T-helper 22 cell (primary cell): ENCODE measurements around the gene SEMA5A.

Experiments
- DNase-seq: peaks from one replicate; pipeline ENCODE4 v3.0.0-alpha.2; 2020; ENCODE audit warnings: low read depth

The SEMA5A gene

DNA sequence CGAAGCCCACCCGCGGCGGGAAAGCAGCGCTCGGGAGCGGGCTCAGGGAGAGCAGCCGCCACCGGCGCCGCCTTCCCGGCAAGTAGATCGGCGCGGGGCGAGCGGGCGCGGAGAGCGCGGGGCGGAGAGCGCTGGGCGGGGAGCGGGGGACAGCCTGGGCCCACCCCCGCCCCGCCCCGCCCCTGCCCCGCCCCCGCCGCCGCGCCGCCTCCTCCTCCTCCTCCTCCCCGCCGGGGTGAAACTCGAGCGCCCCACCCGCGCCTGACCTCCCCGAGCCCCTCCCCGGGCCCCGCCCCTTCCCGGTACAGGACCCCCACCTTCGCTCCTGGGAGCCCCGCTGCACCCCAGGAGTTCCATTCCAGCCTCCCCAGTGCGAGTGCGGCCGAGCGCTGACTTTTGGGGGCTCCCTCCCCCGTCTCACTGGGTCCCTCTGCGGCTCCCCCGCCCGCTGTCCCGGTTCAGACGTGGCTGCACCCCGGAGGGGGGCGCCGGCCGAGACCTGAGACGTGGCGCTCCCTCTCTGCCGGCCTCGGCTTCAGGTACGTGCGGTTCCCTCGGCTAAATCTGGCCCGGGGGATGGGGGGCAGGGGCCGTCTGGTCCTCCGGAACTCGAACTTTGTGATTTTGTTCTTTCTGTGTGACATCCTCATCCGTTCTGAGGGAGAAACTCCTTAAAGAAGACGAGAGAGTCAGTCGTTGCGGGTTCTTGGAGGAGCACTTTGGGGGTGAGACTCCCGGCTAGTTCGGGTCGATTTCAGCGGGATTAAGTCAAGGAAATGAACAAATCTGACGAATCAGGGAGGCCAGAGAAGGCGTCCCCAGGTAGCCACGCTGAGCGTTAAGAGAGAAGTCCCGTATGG, at the start of gene SEMA5A:
Gene SEMA5A, minus strand, starts transcription at position 84 of the 860 bp plus-strand sequence. CDS start 166,129 bp downstream, outside the sequence.
- DNase-seq, result peak; percentile 50

DNA sequence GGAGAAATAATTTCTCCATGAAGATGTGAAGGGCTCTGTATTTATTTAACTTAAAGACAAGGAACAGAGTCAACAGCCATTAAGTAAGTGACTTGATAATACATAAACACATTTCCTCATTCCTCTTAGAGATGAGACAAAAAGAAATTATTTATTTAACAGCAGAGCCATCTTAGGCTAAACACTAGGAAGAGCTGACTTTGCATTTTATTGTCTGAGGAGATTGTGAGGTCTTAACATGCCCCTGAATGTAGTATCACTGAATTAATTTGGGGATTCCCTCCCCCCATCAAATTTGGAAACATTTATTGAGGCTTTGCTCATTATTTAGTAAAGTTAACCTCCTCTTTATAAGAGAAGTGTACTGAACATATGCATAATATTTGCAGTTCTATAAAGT, 49.0 kb upstream of the SEMA5A start:
- no peak for DNase-seq

GRCh38 chr5:9589049-9589835, 43.4 kb upstream of the SEMA5A start:
- no peak for DNase-seq

DNA sequence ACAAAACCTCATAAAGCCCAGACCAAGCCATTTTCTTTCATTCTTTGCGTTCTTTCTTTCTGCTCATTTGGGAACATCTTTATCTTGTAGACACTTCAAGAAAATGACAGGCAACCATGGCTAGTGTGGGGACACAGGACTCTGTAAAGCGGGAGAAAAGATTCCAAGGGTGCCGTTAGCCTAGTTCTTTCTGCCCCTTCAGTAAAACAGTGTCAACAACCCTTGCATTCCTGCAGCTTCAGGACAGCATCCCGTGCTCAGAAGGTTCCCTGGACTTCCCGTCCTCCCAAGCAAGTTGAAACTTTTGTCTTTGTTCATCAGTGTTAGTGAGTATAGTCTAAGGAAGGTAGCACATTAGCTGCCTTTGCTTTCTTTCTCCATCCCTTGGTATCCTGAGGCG, 42.4 kb upstream of the SEMA5A start:
- DNase-seq, result no peak

- no peak for DNase-seq
Measured at GRCh38 chr5:9587135-9587534, 41.3 kb upstream of the SEMA5A start.

GRCh38 chr5:9582406-9582805, 36.5 kb upstream of the SEMA5A start:
- DNase-seq, result no peak

DNA sequence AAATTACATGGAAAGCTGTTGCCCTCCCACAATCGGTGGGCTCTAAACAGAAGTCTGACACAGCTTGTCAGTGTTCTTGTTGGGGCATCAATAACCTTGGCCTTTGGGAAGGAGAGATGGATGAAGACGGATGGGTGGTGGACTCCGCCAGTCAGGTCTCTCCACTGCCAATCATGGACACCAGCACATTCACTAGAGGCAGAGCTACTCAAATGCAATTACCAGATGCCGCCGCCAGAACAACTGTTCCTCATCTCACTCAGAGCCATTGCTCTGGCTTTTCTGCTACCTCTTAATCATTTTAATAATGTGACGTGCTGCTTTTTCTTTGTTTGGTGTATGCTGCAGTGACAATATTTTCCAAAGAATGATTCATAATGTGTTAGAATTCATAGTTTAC, 27.9 kb upstream of the SEMA5A start:
- no peak for DNase-seq

DNA sequence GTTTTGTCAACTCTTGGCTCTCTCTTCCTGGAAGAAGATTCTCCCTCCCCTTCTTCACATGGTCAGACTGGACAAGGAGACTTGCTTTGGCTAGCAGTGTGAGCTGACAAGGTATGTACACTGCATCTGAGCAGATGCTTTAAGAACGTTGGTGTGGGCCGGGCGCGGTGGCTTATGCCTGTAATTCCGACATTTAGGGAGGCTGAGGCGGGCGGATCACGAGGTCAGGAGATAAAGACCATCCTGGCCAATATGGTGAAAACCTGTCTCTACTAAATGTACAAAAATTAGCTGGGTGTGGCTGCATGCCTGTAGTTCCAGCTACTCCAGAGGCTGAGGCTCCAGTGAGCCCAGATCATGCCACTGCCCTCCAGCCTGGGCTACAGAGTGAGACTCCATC, 26.4 kb upstream of the SEMA5A start:
- no peak for DNase-seq

DNA sequence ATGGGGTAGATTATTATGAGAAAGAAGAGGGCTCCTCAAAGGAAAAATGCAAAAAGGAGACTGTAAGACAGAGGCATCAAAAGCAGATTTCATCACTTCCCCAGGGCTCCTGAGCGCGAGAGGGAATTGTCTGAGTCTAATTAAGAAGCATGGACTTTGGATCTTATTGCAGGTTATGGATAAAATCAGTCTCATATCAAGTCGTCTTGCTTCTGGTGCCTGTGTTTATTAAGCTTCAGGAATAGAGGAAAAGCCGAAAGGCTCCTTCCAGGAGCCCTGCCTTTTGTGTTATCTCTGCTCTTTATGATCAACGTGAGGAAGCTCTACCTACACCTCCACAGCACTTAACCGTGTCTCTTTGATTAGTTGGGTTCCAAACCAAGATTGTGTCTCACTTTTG, 25.0 kb upstream of the SEMA5A start:
- no peak for DNase-seq

GRCh38 chr5:9567039-9567438, 21.2 kb upstream of the SEMA5A start:
- no peak for DNase-seq

DNA sequence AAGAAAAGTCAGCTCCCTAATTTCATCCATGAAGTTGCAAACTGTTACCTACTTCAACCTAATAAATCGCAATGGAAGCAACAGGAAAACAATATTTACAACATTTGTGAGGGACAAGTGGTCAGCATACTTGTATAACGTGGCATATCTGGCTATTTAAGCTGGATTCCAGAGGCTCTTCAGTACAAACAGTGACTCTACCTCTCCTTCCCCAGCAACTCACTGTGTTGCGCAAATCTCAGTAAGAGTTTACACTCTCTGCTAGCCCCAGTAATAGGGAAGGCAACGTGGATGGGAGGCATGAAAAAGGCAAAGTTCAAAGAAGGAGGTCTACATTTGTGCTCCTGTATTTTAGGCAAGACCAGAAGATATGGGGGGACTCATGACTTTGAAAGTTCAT, 18.9 kb upstream of the SEMA5A start:
- DNase-seq, result no peak

GRCh38 chr5:9562141-9562540, 16.3 kb upstream of the SEMA5A start:
- no peak for DNase-seq

DNA sequence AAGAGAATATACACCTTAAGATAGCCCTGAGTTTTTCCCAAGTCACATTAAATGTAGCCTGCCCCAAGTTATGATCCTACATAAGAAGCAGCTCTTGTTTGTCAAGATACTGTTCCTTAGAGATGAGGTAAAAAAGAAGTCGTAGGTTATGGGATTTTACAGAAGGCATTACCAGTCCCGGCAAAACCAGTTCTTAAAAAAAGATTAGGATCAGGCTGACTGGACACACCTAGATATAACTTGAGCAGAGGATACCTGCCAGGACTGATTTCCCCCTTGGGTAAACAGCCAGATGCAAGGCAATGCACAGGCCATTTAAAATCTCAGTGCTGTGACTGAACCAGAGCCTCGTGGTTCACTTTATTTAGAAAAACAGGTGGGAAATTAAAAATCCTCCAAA, 14.1 kb upstream of the SEMA5A start:
- no peak for DNase-seq

DNA sequence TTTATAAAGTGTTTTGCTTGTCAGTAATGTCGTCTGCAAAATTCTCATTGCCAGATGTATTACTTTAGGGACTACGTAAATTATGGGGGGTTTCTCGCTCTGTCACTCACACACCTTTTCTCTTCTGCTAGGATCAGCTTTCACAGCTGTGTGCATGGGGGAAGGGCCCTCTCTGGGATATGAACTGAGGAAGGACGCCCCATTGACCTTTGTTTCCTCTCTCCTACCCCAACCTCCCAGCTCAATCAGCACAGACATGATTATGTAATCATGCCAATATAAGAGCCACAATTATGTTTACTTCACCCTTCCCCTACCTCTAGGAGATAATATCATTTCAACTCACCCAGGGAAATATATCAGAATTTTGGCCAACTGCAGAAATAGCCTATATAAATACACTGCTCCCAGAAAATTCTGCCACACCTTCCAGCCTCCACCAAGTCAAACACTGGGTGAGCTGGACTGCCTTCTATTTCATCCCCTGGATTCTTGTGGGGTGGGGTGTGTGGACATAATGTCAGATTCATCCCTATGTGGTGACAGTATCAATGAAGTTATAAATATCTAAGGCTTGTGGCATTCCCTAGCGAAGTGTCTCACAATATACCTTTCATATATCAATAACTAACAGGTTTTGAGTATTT, 12.6 kb upstream of the SEMA5A start:
- no peak for DNase-seq

GRCh38 chr5:9557696-9558095, 11.8 kb upstream of the SEMA5A start:
- DNase-seq, result no peak

DNA sequence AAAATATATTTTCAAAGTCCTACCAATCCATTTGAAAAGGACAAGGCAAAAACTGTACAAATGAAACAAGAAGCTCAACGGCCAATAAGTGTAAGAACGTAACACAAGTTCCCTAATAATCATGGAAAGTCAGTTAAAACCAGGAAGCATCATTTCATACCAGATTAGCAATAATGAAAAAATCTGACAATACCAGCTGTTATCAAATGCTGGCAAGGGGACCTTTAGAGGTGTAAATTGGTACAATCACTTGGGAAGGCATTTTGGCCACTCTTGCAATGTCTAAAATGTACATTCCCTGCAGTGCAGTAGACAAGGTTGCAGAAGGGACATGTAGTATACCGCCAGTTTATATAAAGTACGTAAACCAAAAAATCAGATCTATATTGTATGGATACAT, 10.1 kb upstream of the SEMA5A start:
- DNase-seq, result no peak

DNA sequence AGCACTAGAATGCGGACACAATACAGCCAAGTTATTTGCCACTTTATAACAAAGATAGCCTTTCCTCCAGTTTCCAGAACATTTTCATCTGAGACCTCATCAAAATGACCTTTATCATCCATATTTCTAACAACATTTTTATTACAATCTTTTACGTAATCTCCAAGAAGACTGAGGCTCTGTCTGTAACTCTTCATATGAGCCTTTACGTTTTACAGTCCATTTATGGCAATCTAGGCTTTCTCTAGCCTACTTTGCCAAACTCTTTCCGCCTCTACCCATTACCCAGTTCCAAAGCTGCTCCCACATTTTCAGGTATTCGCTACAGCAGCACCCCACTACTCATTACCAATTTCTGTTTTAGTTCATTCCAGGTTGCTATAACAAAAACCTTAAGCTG, 8.2 kb upstream of the SEMA5A start:
- no peak for DNase-seq

DNA sequence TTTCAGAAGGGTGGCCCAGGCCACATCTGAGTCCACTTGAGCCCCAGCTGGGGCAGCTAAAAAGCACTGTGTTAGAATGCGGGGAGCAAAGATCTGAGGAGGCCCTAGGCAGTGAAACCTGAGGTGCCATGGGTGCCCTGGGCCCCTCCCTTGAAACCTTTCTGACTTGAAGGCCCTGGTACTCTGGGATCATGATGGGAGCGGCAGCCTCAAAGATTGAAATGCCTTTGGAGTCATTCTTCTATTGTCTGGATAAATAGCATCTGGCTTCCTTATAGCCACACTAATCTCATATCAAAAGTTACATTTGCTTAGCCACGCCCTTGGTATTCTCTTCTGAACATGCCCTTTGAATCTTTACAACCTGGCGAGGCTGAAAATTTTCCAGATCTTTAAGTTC, 7.7 kb upstream of the SEMA5A start:
- DNase-seq, result no peak

DNA sequence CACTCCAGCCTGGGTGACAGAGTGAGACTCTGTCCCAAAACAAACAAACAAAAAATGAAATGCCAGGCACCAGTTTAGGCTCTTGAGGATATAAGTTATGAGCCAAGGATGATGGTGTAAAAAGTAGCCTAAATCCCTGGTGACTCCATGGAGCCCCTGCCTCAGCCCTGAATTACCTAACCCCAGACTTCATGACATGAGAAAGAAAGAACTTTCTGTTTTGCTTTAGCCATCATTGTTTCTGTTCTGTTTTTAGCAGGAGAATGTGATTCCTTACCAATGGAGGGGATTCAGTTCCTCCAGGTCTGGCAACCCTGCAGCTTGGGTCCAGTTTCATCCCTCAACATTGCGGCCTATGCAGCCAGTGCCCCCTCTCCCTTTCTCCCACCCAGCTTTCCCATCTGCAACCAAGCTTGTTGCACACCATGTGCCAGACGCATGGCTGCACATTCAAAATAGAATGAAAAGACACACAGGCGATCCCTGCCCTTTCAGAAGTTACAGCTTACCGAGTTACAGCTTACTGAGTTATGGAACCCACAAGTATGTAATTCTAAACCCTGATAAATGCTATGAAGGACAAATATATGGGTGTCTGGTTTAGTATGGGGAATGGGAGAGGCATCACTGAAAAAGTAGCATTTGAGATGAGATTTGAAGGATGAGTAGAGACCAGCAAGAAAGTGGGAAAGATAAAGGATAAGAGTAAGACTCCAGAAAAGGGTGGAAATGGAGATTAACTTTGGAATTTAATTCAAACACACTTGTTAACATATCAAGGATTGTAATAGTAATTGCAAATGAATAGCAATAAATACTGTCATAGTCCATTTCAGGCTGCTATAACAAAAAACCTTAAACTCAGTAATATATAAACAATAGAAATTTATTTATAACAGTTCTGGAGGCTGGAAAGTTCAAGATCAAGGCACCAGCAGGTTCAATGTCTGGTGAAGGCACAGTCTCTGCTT, 6.0 kb upstream of the SEMA5A start:
- DNase-seq, result no peak

DNA sequence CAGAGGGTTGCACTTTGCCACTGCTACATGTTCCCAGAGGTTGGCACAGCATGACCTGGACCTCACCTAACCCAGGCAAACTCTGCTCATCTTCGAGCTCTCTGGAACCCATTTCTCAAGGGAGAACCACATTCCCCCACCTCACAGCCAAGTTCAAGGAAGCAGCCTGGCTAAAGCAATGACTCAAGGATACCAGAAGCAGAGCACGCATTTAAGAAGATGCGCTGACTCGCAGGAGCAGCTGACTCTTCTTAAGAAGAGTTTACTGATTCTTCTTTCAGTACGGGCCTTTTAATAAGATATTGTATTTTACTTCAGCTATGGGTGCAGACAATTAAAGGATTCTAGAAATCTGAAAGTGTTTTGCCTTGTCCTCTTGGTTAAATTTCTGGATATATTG, 4.1 kb upstream of the SEMA5A start:
- no peak for DNase-seq

DNA sequence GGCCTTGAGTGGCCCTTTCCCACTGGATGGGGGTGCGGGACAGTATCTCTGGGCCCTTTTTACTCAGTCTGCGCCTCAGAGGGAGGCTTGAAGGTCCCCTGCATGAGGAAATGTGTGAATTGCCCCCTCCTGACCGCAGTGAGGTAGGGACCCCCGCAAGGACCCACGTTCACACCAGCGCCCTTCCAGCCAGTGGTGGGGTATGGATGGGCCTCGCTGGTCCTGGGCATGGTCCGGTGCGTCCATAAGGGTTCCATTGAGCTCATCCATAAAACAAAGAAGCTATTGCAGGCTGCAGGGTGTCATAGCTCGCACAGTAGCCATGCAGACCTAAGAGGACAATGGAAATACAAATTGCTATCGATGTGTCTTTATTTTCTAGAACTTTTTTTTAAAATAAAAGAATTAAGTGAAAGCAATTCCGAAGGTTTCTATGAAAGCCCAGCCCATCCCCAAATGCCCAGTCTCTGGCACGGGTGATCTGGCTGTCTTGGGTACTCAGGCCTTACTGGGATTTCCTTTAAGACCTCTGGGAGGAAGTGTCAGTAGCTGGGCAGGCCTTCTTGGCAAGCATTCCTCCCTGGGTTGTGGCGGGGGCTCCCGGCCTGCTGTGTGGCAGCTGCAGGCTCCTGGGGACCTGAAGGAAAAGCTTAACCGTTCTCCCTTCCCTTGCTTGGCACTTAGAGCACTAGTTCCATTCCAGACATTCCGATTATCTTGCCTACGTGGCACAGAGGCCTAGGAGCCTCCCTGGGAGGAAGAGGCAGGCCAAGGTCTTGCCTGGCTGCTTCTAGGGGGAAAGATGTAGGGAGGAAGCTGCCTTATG, 1.5 kb upstream of the SEMA5A start:
- DNase-seq, result no peak
